Subcutaneous abdominal adipose tissue (tissue), 5 donors: ENCODE data around the gene GALNT3.

Experiments used
- H3K27ac ChIP-seq: one replicate; pipeline ENCODE4 v1.7.0; 2013; ENCODE audit warnings: low read depth, mild to moderate bottlenecking, inconsistent platforms, low read length, moderate library complexity
- H3K27me3 ChIP-seq, 5 donors: one replicate each; pipeline ENCODE4 v1.7.0; 2013; ENCODE audit warnings: low read length in 5 of 5, inconsistent platforms in 1 of 5; ENCODE audit not compliant: control insufficient read depth in 5 of 5, insufficient read depth in 4 of 5
- H3K36me3 ChIP-seq, 5 donors: one replicate each; pipeline ENCODE4 v1.7.0; 2013; ENCODE audit warnings: low read length in 5 of 5; ENCODE audit not compliant: control insufficient read depth in 5 of 5, insufficient read depth in 5 of 5
- H3K4me1 ChIP-seq, 5 donors: one replicate each; pipeline ENCODE4 v1.7.0; 2013; ENCODE audit warnings: low read length in 5 of 5, mild to moderate bottlenecking in 3 of 5, moderate library complexity in 1 of 5; ENCODE audit not compliant: control insufficient read depth in 5 of 5, insufficient read depth in 5 of 5
- H3K4me3 ChIP-seq, 5 donors: one replicate each; pipeline ENCODE4 v1.7.0; 2013; ENCODE audit warnings: low read length in 5 of 5, low read depth in 1 of 5
- H3K9ac ChIP-seq, 5 donors: one replicate each; pipeline ENCODE4 v1.7.0; 2013; ENCODE audit warnings: low read length in 5 of 5, mild to moderate bottlenecking in 4 of 5, moderate library complexity in 3 of 5
- H3K9me3 ChIP-seq, 5 donors: one replicate each; pipeline ENCODE4 v1.7.0; 2013; ENCODE audit warnings: low read length in 5 of 5; ENCODE audit not compliant: control insufficient read depth in 5 of 5
- donor health status: healthy.
- donor health status: healthy.
- donor health status: healthy.
- donor health status: healthy.
- donor health status: healthy.

GALNT3 gene

GRCh38 chr2:165793779-165794535 lies at the start of gene GALNT3:
Gene GALNT3, minus strand, starts transcription at chr2:165794247. Its CDS starts 23,547 bp downstream, at chr2:165770700.
- H3K9ac ChIP-seq: peak within 1 kb of the TSS in 2 of 5 donors; percentile 25 to 30
- peaks cover 7 to 20% (median 10%) of the 10 kb centered on the region in 5 donors for H3K27me3 ChIP-seq
- peaks cover 0 to 21% (median 16%) of the 10 kb centered on the region in 5 donors for H3K4me1 ChIP-seq
- no peaks in the 10 kb centered on the region for H3K36me3 ChIP-seq
- H3K4me3 ChIP-seq: peak within 1 kb of the TSS; percentile 55 to 73 (median 67)
- H3K9me3 ChIP-seq: no peaks in the 10 kb centered on the region
- no peak within 1 kb of the TSS for H3K27ac ChIP-seq

GRCh38 chr2:165843351-165843750 lies 49.3 kb upstream of the GALNT3 start:
- Histone ChIP-seq H3K27me3 (no peaks in the 10 kb centered on the region), H3K9ac (no peak overlapping the region), H3K4me3 (no peak overlapping the region), H3K27ac (no peak overlapping the region), H3K4me1 (no peaks in the 10 kb centered on the region), H3K36me3 (peaks cover 0 to 4% (median 0%) of the 10 kb centered on the region in 5 donors), H3K9me3 (no peaks in the 10 kb centered on the region)

GRCh38 chr2:165840333-165840958 lies 46.4 kb upstream of the GALNT3 start:
- H3K4me3 ChIP-seq: no peak overlapping the region
- no peaks in the 10 kb centered on the region for H3K27me3 ChIP-seq
- H3K4me1 ChIP-seq: no peaks in the 10 kb centered on the region
- no peak overlapping the region for H3K9ac ChIP-seq
- H3K27ac ChIP-seq: no peak overlapping the region
- no peaks in the 10 kb centered on the region for H3K9me3 ChIP-seq
- H3K36me3 ChIP-seq: peaks cover 0 to 4% (median 0%) of the 10 kb centered on the region in 5 donors

- H3K9ac ChIP-seq: no peak overlapping the region
- H3K36me3 ChIP-seq: peaks cover 0 to 4% (median 0%) of the 10 kb centered on the region in 5 donors
- H3K4me1 ChIP-seq: no peaks in the 10 kb centered on the region
- H3K27me3 ChIP-seq: no peaks in the 10 kb centered on the region
- no peaks in the 10 kb centered on the region for H3K9me3 ChIP-seq
- H3K4me3 ChIP-seq: no peak overlapping the region
- no peak overlapping the region for H3K27ac ChIP-seq
Measured at GRCh38 chr2:165839610-165840009, 45.6 kb upstream of the GALNT3 start.

GRCh38 chr2:165837122-165837521 lies 43.1 kb upstream of the GALNT3 start:
- H3K9ac ChIP-seq: no peak overlapping the region

GRCh38 chr2:165835363-165835762 lies 41.3 kb upstream of the GALNT3 start:
- Histone ChIP-seq H3K9ac (no peak overlapping the region), H3K9me3 (no peaks in the 10 kb centered on the region), H3K36me3 (no peaks in the 10 kb centered on the region), H3K4me3 (no peak overlapping the region), H3K27ac (no peak overlapping the region), H3K27me3 (no peaks in the 10 kb centered on the region), H3K4me1 (no peaks in the 10 kb centered on the region)

More at GRCh38 chr2:165837122-165837521, 43.1 kb upstream of the GALNT3 start:
- H3K27me3 ChIP-seq: no peaks in the 10 kb centered on the region
- H3K27ac ChIP-seq: no peak overlapping the region
- H3K4me1 ChIP-seq: no peaks in the 10 kb centered on the region
- H3K36me3 ChIP-seq: no peaks in the 10 kb centered on the region
- H3K9me3 ChIP-seq: no peaks in the 10 kb centered on the region
- no peak overlapping the region for H3K4me3 ChIP-seq

GRCh38 chr2:165833156-165833555 lies 39.1 kb upstream of the GALNT3 start:
- Histone ChIP-seq H3K4me1 (no peaks in the 10 kb centered on the region), H3K36me3 (no peaks in the 10 kb centered on the region), H3K9me3 (no peaks in the 10 kb centered on the region), H3K9ac (no peak overlapping the region), H3K27me3 (no peaks in the 10 kb centered on the region), H3K27ac (no peak overlapping the region), H3K4me3 (no peak overlapping the region)

GRCh38 chr2:165827921-165828276 lies 33.9 kb upstream of the GALNT3 start:
- H3K4me3 ChIP-seq: no peak overlapping the region
- H3K36me3 ChIP-seq: no peaks in the 10 kb centered on the region
- no peak overlapping the region for H3K27ac ChIP-seq
- no peaks in the 10 kb centered on the region for H3K4me1 ChIP-seq
- H3K9me3 ChIP-seq: no peaks in the 10 kb centered on the region
- no peaks in the 10 kb centered on the region for H3K27me3 ChIP-seq
- H3K9ac ChIP-seq: no peak overlapping the region

- H3K9ac ChIP-seq: no peak overlapping the region
- no peak overlapping the region for H3K27ac ChIP-seq
- no peak overlapping the region for H3K4me3 ChIP-seq
- no peaks in the 10 kb centered on the region for H3K36me3 ChIP-seq
- H3K9me3 ChIP-seq: no peaks in the 10 kb centered on the region
- no peaks in the 10 kb centered on the region for H3K4me1 ChIP-seq
- H3K27me3 ChIP-seq: no peaks in the 10 kb centered on the region
Measured at GRCh38 chr2:165827016-165827920, 33.2 kb upstream of the GALNT3 start.

GRCh38 chr2:165825041-165825440 lies 31.0 kb upstream of the GALNT3 start:
- Histone ChIP-seq H3K36me3 (no peaks in the 10 kb centered on the region), H3K4me1 (no peaks in the 10 kb centered on the region), H3K4me3 (no peak overlapping the region), H3K27ac (no peak overlapping the region), H3K27me3 (no peaks in the 10 kb centered on the region), H3K9ac (no peak overlapping the region), H3K9me3 (no peaks in the 10 kb centered on the region)
